HT1080 (cell line): Measurements from ENCODE around the gene ACAT2. TPM values are rescaled to one million over a fixed set of nuclear protein-coding genes. Genes with fewer than 3 reads are reported as not detected.
"Not testable (repeated sequence)": the region's sequence is repeated elsewhere in the genome, so short reads cannot be mapped to it uniquely, and the experiment has no call there.

Experiments used
- DNase-seq: peaks from one replicate; pipeline ENCODE4 v3.0.0-alpha.2; 2015; ENCODE audit warnings: low read depth
- small RNA-seq: library from RNA; depleted of rRNA; stranded (forward); fragments of <200 nt; gene quantifications from one replicate; pipeline ENCODE3, GENCODE V24; 2014
- total RNA-seq: library from RNA; depleted of rRNA; stranded (reverse); fragments of >200 nt; shearing (Covaris generic); gene quantifications from 2 replicates; pipeline ENCODE4 v1.2.3, GENCODE V29; 2014; rRNA removed

ACAT2 gene
- total RNA-seq, 1 experiment from 2014 or later: 97.0 TPM

GRCh38 chr6:159807150-159807858 is 45.5 kb downstream of the ACAT2 start:
- peak; percentile 69 for DNase-seq

GRCh38 chr6:159808647-159809046 is 46.8 kb downstream of the ACAT2 start:
- no peak for DNase-seq

- DNase-seq: no peak
Observed at GRCh38 chr6:159809149-159809548, 47.3 kb downstream of the ACAT2 start.

GRCh38 chr6:159813781-159814180 is 51.9 kb downstream of the ACAT2 start:
- no peak for DNase-seq

GRCh38 chr6:159815410-159815809 is 53.6 kb downstream of the ACAT2 start:
- DNase-seq: no peak

GRCh38 chr6:159816775-159817174 is 54.9 kb downstream of the ACAT2 start:
- DNase-seq: not testable (repeated sequence)

GRCh38 chr6:159817951-159818739 is 56.3 kb downstream of the ACAT2 start:
- DNase-seq: no peak

- DNase-seq: no peak
Observed at GRCh38 chr6:159819098-159819497, 57.3 kb downstream of the ACAT2 start.

- DNase-seq: no peak
Observed at GRCh38 chr6:159819932-159820640, 58.2 kb downstream of the ACAT2 start.

GRCh38 chr6:159821122-159821521 is 59.3 kb downstream of the ACAT2 start:
- no peak for DNase-seq

GRCh38 chr6:159821726-159822125 is 59.9 kb downstream of the ACAT2 start:
- no peak for DNase-seq

GRCh38 chr6:159823953-159824352 is 62.1 kb downstream of the ACAT2 start:
- DNase-seq: no peak

- not testable (repeated sequence) for DNase-seq
Observed at GRCh38 chr6:159824690-159825089, 62.8 kb downstream of the ACAT2 start.

GRCh38 chr6:159826004-159826403 is 64.2 kb downstream of the ACAT2 start:
- DNase-seq: no peak

- DNase-seq: no peak
Observed at GRCh38 chr6:159826968-159827647, 65.3 kb downstream of the ACAT2 start.

- no peak for DNase-seq
Observed at GRCh38 chr6:159828074-159828473, 66.2 kb downstream of the ACAT2 start.

Small RNA genes within 50 kb of the gene (small RNA-seq; reads per million reads assigned to genes)
- not detected for gene RNU4ATAC18P
- gene SNORA20: 53.6 reads per million, percentile 95 among the genes with 10 or more reads in this experiment
- not detected for gene SNORA29

Other genes starting within 250 kb of the ACAT2 start
- 53.5 and 60.2 TPM in 2 replicates for gene SOD2, start 68.8 kb upstream of the ACAT2 start, total RNA-seq
- gene WTAP, start 34.5 kb upstream of the ACAT2 start, total RNA-seq: 100 and 114 TPM in 2 replicates
- 438 and 555 TPM in 2 replicates for gene TCP1, start 27.6 kb downstream of the ACAT2 start, total RNA-seq
- 144 and 155 TPM in 2 replicates for gene MRPL18, start 28.4 kb downstream of the ACAT2 start, total RNA-seq
- not detected in 2 replicates for gene PNLDC1, start 38.2 kb downstream of the ACAT2 start, total RNA-seq
- not detected in 2 replicates for gene MAS1, start 128.9 kb downstream of the ACAT2 start, total RNA-seq
- gene IGF2R, start 207.0 kb downstream of the ACAT2 start, total RNA-seq: 38.1 and 39.1 TPM in 2 replicates